ENCODE measurements around the gene BAZ1A. TPM values are rescaled to one million over a fixed set of nuclear protein-coding genes. Genes with fewer than 3 reads are reported as not detected.
"Not testable (repeated sequence)": the region's sequence is repeated elsewhere in the genome, so short reads cannot be mapped to it uniquely, and the experiment has no call there.

BAZ1A gene
- total RNA-seq, 4 donors from 2014 or later, result 16.7 to 29.8 (median 28.4) TPM

DNA sequence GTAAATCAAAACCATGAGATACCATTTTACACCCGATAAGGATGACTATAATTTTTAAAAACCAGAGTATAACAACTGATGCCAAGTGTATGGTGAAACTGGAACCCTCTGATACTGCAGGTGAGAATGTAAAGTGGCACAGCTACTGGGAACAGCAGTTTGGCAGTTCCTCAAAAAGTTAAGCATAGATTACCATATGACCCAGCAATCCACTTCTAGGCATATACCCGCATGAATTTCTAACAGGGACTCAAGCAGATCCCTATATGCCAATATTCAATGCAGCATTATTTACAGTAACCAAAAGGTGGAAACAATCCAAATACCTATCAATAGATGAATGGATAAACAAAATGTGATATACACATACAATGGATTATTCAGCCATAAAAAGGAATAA lies 57.4 kb downstream of the BAZ1A start:
- no peaks in the 10 kb centered on the region for H3K27me3 ChIP-seq
- H3K36me3 ChIP-seq, result no peaks in the 10 kb centered on the region
- intact Hi-C loops (cut with DNase I), result no loop called here
- H3K9me3 ChIP-seq, result no peaks in the 10 kb centered on the region
- no peak overlapping the region for H3K4me3 ChIP-seq (replicated peaks in 1 of 3)
- no peak overlapping the region for H3K27ac ChIP-seq
- TF ChIP-seq, protein P1, sequence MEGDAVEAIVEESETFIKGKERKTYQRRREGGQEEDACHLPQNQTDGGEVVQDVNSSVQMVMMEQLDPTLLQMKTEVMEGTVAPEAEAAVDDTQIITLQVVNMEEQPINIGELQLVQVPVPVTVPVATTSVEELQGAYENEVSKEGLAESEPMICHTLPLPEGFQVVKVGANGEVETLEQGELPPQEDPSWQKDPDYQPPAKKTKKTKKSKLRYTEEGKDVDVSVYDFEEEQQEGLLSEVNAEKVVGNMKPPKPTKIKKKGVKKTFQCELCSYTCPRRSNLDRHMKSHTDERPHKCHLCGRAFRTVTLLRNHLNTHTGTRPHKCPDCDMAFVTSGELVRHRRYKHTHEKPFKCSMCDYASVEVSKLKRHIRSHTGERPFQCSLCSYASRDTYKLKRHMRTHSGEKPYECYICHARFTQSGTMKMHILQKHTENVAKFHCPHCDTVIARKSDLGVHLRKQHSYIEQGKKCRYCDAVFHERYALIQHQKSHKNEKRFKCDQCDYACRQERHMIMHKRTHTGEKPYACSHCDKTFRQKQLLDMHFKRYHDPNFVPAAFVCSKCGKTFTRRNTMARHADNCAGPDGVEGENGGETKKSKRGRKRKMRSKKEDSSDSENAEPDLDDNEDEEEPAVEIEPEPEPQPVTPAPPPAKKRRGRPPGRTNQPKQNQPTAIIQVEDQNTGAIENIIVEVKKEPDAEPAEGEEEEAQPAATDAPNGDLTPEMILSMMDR (IDR thresholded peaks at IDR 0.05), result no peak
- TF ChIP-seq POLR2A (IDR thresholded peaks at IDR 0.05), result no peak
- H3K4me1 ChIP-seq, result no peaks in the 10 kb centered on the region
- 95 to 97% methylated on average over 2 of the region's 2 CpGs for WGBS, 2 donors
- no peak for DNase-seq

DNA sequence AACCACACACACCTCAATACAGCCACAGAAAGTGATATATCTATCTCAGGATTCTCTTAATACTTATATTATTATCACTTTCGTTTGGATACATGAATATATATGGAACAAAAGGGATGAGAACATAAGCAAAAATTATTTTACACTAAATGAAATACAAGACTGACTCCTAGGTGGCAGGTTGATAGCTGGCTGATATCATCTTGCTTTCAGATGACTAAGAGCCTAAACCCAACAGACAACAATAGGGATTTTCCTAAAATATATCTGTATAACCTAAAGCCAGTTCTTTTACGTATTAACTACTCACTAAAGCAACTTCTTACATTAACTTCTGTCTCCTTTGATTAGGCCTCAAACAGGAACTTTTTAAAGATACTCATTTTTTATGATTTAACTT lies 65.1 kb downstream of the BAZ1A start:
- intact Hi-C loops (cut with DNase I), result no loop called here
- 45 to 74% methylated on average over 2 of the region's 2 CpGs for WGBS, 2 donors

DNA sequence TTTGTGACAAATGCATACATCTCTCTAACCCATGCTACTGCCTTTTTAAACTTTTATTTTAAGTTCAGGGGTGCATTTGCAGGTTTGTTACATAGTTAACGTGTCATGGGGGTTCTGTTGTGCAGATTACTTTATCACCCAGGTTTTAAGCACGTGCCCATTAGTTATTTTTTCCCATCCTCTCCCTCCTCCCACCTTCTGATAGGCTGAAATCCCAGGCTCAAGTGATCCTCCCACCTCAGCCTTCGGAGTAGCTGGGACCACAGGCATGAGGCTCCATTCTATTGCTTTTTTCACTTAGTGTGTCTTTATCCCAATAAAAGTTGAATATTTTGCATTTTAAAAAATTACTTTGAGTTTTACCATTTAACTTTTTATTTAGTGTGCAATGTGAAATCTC lies 68.9 kb downstream of the BAZ1A start:
- intact Hi-C loops (cut with DNase I), result no loop called here
- H3K27me3 ChIP-seq, result no peaks in the 10 kb centered on the region
- peaks cover 8 to 13% of the 10 kb centered on the region in 2 donors for H3K36me3 ChIP-seq
- TF ChIP-seq, protein P1 (IDR thresholded peaks at IDR 0.05), result no peak
- no peak for TF ChIP-seq POLR2A (IDR thresholded peaks at IDR 0.05)
- H3K4me1 ChIP-seq, result no peaks in the 10 kb centered on the region
- no peak overlapping the region for H3K4me3 ChIP-seq (replicated peaks in 1 of 3)
- H3K9me3 ChIP-seq, result no peaks in the 10 kb centered on the region
- DNase-seq, result no peak
- WGBS, 2 donors, result 95% methylated on average over 3 of the region's 3 CpGs
- H3K27ac ChIP-seq, result no peak overlapping the region

More for the DNA sequence above, 65.1 kb downstream of the BAZ1A start:
- no peaks in the 10 kb centered on the region for H3K27me3 ChIP-seq
- no peak for TF ChIP-seq POLR2A (IDR thresholded peaks at IDR 0.05)
- TF ChIP-seq, protein P1 (IDR thresholded peaks at IDR 0.05), result no peak
- H3K4me1 ChIP-seq, result no peaks in the 10 kb centered on the region
- H3K4me3 ChIP-seq (replicated peaks in 1 of 3), result no peak overlapping the region
- DNase-seq, result no peak
- H3K36me3 ChIP-seq, result no peaks in the 10 kb centered on the region
- no peak overlapping the region for H3K27ac ChIP-seq
- H3K9me3 ChIP-seq, result no peaks in the 10 kb centered on the region

- TF ChIP-seq, protein P1 (IDR thresholded peaks at IDR 0.05), result no peak
- TF ChIP-seq POLR2A (IDR thresholded peaks at IDR 0.05), result no peak
- intact Hi-C loops (cut with DNase I), result no loop called here
- no peaks in the 10 kb centered on the region for H3K4me1 ChIP-seq
- H3K27me3 ChIP-seq, result no peaks in the 10 kb centered on the region
- H3K9me3 ChIP-seq, result no peaks in the 10 kb centered on the region
- no peak overlapping the region for H3K27ac ChIP-seq
- DNase-seq, result no peak
- 98 to 99% methylated on average over 3 of the region's 3 CpGs for WGBS, 2 donors
- peaks cover 14 to 20% of the 10 kb centered on the region in 2 donors for H3K36me3 ChIP-seq
- H3K4me3 ChIP-seq (replicated peaks in 1 of 3), result no peak overlapping the region
These were observed 70.2 kb downstream of the BAZ1A start for GRCh38 chr14:34804933-34805332.

DNA sequence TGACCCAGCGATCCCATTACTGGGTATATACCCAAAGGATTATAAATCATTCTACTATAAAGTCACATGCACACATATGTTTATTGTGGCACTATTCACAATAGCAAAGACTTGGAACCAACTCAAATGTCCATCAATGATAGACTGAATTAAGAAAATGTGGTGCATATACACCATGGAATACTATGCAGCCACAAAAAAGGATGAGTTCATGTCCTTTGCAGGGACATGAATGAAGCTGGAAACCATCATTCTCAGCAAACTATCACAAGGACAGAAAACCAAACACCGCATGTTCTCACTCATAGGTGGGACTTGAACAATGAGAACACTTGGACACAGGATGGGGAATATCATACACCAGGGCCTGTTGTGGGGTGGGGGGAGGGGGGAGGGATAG lies 76.3 kb downstream of the BAZ1A start:
- H3K9me3 ChIP-seq; DNase-seq; H3K27ac ChIP-seq; H3K4me1 ChIP-seq; H3K4me3 ChIP-seq (replicated peaks in 1 of 3); H3K27me3 ChIP-seq; intact Hi-C loops (cut with DNase I): not testable (repeated sequence)
- H3K36me3 ChIP-seq, result peaks cover 23 to 27% of the 10 kb centered on the region in 2 donors
- WGBS, 2 donors, result 95% methylated on average over 2 of the region's 2 CpGs
